DOHH2 (cell line): Measurements from ENCODE around the gene KLHL21.

Source experiments
- H3F3A ChIP-seq: fragments of 200-600 bp; sonication (generic), shearing (Covaris generic); 2 replicates; pipeline ENCODE4 v1.6.0; 2016; ENCODE audit warnings: antibody characterized with exemption, mild to moderate bottlenecking; ENCODE audit not compliant: control insufficient read depth, insufficient read depth
- H3K27ac ChIP-seq: fragments of 200-600 bp; sonication (generic); 2 replicates; pipeline ENCODE4 v1.5.1; 2014; ENCODE audit warnings: low read depth, mild to moderate bottlenecking, low read length, moderate library complexity
- H3K27me3 ChIP-seq: fragments of 200-600 bp; sonication (generic); 2 replicates; pipeline ENCODE4 v1.6.1; 2014; ENCODE audit warnings: mild to moderate bottlenecking, low read length, mixed read lengths; ENCODE audit not compliant: control insufficient read depth
- H3K36me3 ChIP-seq: fragments of 200-600 bp; sonication (generic); 2 replicates; pipeline ENCODE4 v1.6.1; 2014; ENCODE audit warnings: mild to moderate bottlenecking, low read length, moderate library complexity, mixed read lengths; ENCODE audit not compliant: control insufficient read depth
- H3K4me1 ChIP-seq: fragments of 200-600 bp; sonication (generic); 2 replicates; pipeline ENCODE4 v1.6.1; 2014; ENCODE audit warnings: mild to moderate bottlenecking, low read length, mixed read lengths; ENCODE audit not compliant: control insufficient read depth
- H3K4me2 ChIP-seq: fragments of 200-600 bp; sonication (generic); 2 replicates; pipeline ENCODE4 v1.6.0; 2014; ENCODE audit warnings: mild to moderate bottlenecking, low read length, moderate library complexity
- H3K4me3 ChIP-seq: fragments of 200-600 bp; sonication (generic); 2 replicates; pipeline ENCODE4 v1.5.1; 2014; ENCODE audit warnings: mild to moderate bottlenecking, low read length, mixed read lengths
- H3K79me2 ChIP-seq: fragments of 200-600 bp; sonication (generic); 2 replicates; pipeline ENCODE4 v1.6.1; 2014; ENCODE audit warnings: mild to moderate bottlenecking, low read length, mixed read lengths; ENCODE audit not compliant: control insufficient read depth
- H3K9me2 ChIP-seq: fragments of 200-600 bp; sonication (generic); replicated peaks from 2 replicates; pipeline ENCODE4 v1.6.1; 2014; ENCODE audit warnings: mild to moderate bottlenecking, low read length, mixed read lengths; ENCODE audit not compliant: control insufficient read depth
- H3K9me3 ChIP-seq: fragments of 200-600 bp; sonication (generic); 2 replicates; pipeline ENCODE4 v1.6.1; 2014; ENCODE audit warnings: antibody characterized with exemption, low read length, mixed read lengths; ENCODE audit not compliant: control insufficient read depth, insufficient read depth
- H4K20me1 ChIP-seq: fragments of 200-600 bp; sonication (generic); 2 replicates; pipeline ENCODE4 v1.6.0; 2014; ENCODE audit warnings: low read depth, mild to moderate bottlenecking, antibody characterized with exemption, low read length, moderate library complexity; ENCODE audit not compliant: control insufficient read depth, insufficient read depth
- CTCF ChIP-seq: fragments of 200-600 bp; sonication (generic); IDR thresholded peaks from one replicate; pipeline ENCODE4 v1.5.1; 2014; ENCODE audit warnings: antibody characterized with exemption, mild to moderate bottlenecking, low read depth, low read length; ENCODE audit not compliant: poor library complexity, severe bottlenecking
- EZH2phosphoT487 ChIP-seq: fragments of 200-600 bp; sonication (generic); IDR thresholded peaks from 2 replicates; pipeline ENCODE4 v1.6.1; 2017; ENCODE audit warnings: borderline replicate concordance, mild to moderate bottlenecking, antibody characterized with exemption, low read length, moderate library complexity, mixed read lengths

The KLHL21 gene

DNA sequence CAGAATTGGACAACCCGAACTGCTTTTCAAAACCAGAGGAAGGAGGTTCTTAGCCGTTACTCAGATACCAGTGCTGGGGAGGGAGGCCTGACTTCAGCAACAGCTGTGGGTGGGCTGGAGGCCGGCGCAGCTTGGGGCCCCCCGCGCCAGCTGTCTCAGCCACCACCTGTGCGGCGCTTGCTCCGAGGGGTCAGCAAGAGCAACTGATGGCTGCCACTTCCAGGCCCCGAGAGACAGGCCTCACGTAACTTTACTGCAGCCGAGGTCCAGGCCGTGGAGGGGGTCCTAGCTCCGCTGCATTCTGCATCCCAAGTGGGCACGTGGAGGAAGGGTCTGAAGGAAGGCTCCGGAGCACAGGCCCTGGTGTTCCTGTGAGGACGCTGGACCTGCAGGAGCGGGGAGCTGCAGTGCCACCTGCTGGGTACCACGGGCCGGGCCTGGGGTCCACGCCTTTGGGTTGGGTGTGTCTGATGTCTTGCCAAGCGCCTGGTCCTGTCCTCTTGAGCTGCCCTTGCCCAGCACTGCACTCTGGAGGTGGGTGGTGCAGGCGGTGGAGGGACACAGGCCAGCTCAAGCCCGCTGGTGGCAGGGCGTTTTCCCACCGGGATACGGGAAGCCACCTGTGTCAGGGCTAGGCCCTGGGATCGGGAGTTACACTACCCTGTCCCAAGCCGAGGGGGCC is 31.8 kb upstream of the KLHL21 start:
- Histone ChIP-seq H3K9me3 (no peaks in the 10 kb centered on the region), H3K27me3 (no peaks in the 10 kb centered on the region), H3K36me3 (peaks cover 74% of the 10 kb centered on the region), H3K9me2 (no peaks in the 10 kb centered on the region), H3K79me2 (no peaks in the 10 kb centered on the region), H4K20me1 (no peaks in the 10 kb centered on the region; the same call in 1 of the 2 replicates), H3K4me3 (no peak overlapping the region), H3K4me1 (no peaks in the 10 kb centered on the region), H3K27ac (no peak overlapping the region), H3F3A (peaks cover 2% of the 10 kb centered on the region; the same call in 1 of the 2 replicates), H3K4me2 (no peak overlapping the region)
- TF ChIP-seq EZH2phosphoT487 (no peak), CTCF (peak; percentile 68)

DNA sequence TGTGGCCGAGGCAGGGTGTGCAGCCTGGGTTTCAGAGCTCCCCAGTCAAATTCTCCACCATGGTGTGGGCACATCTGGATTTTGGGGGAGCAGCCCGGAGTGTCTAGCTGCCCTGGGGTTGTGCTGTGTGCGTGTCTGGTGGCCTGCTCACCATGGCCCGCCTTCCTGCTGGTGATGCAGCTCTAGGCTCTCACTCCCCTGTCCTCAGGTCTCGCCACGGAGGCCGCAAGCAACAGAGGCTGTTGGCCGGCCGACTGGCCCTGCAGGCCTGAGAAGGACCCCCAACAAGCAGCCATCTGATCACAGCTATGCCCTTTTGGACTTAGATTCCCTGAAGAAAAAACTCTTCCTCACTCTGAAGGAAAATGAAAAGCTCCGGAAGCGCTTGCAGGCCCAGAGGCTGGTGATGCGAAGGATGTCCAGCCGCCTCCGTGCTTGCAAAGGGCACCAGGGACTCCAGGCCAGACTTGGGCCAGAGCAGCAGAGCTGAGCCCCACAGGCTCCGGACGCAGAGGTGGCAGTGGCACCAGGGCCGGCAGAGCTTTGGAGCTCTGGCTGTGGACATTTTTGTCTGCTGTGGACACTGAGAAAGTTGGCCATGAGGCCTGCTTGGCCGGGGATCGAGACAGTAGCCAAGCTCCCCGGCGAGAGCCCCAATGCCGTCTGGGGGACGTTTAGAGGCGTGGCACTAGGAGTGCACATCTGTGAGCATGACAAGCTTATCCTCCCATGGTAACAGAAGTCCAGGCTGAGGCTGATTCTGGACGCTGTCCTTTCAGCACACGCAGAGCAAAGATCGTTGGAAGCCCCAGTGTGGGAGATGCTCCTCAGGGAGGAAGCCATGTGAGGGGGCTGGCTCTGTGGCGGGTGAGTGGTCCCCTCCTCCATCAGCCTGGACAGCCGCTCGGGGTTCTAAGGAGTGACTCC is 30.2 kb upstream of the KLHL21 start:
- TF ChIP-seq EZH2phosphoT487 (no peak), CTCF (no peak)
- H3K4me2 ChIP-seq = no peak overlapping the region
- no peaks in the 10 kb centered on the region for H3K27me3 ChIP-seq
- no peak overlapping the region for H3K4me3 ChIP-seq
- no peaks in the 10 kb centered on the region for H3K9me3 ChIP-seq
- H4K20me1 ChIP-seq = peaks cover 3% of the 10 kb centered on the region; the same call in 1 of the 2 replicates
- H3K9me2 ChIP-seq = no peaks in the 10 kb centered on the region
- H3F3A ChIP-seq = peaks cover 2% of the 10 kb centered on the region; the same call in 1 of the 2 replicates
- peaks cover 8% of the 10 kb centered on the region for H3K79me2 ChIP-seq
- H3K27ac ChIP-seq = no peak overlapping the region
- H3K36me3 ChIP-seq = peaks cover 79% of the 10 kb centered on the region
- peaks cover 5% of the 10 kb centered on the region for H3K4me1 ChIP-seq

DNA sequence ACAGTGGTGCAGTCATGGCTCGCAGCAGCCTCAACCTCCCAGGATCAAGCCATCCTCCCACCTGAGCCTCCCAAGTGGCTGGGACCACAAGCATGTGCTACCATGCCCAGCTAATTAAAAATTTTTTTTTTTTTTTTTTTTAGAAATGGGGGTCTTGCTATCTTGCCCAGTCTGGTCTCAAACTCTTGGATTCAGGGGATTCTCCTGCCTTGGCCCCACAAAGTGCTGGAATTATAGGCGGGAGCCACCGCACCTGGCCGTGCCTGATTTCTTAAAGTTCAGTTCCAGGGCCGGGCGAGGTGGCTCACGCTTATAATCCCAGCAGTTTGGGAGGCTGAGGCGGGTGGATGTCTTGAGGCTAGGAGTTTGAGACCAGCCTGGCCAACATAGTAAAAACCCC is 28.4 kb upstream of the KLHL21 start:
- Histone ChIP-seq H3K4me3 (no peak overlapping the region), H3K9me2 (no peaks in the 10 kb centered on the region), H3K9me3 (no peaks in the 10 kb centered on the region), H3K27ac (no peak overlapping the region), H3K79me2 (peaks cover 26% of the 10 kb centered on the region), H3K36me3 (peaks cover 70% of the 10 kb centered on the region), H3F3A (peaks cover 12% of the 10 kb centered on the region), H3K4me2 (no peak overlapping the region), H3K27me3 (no peaks in the 10 kb centered on the region), H4K20me1 (peaks cover 9% of the 10 kb centered on the region), H3K4me1 (peaks cover 23% of the 10 kb centered on the region)
- no peak for TF ChIP-seq EZH2phosphoT487
- no peak for TF ChIP-seq CTCF
